COR-L47 (cell line): Measurements from ENCODE around the gene COPG2.

ENCODE experiments used
- DNase-seq: peaks from one replicate; lab custom pipeline; 2025; lab: John Stamatoyannopoulos, UW

COPG2 gene

DNA sequence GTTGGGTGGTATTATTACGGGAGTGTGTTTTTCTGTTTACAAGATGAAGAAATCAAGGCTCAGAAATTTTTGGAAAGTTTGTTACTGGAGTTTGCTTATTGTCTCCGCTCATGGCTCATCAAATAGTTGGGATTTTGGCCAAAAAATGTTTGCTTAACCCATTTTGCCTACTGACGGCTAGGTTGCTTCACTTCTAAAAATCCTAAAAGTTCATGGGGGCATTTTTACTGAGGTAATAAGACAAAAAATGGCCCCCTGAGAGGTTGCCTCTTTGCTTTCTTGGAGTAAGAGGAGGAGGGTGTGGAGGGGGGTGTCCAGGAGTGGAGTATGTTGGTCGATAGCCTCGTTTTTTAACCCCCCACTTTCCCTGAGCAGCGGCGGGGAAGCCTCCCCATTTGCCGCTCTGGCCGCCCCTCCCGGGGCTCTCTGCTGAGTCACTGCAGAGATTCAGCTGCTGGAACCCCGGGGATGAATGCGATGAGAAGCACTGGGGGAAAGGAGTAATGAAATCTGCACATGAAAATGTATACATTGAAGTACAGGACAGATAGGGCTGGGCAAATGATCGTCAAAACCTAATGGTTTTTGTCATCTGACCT lies 175.2 kb downstream of the COPG2 start:
- peak; percentile 4 for DNase-seq

DNA sequence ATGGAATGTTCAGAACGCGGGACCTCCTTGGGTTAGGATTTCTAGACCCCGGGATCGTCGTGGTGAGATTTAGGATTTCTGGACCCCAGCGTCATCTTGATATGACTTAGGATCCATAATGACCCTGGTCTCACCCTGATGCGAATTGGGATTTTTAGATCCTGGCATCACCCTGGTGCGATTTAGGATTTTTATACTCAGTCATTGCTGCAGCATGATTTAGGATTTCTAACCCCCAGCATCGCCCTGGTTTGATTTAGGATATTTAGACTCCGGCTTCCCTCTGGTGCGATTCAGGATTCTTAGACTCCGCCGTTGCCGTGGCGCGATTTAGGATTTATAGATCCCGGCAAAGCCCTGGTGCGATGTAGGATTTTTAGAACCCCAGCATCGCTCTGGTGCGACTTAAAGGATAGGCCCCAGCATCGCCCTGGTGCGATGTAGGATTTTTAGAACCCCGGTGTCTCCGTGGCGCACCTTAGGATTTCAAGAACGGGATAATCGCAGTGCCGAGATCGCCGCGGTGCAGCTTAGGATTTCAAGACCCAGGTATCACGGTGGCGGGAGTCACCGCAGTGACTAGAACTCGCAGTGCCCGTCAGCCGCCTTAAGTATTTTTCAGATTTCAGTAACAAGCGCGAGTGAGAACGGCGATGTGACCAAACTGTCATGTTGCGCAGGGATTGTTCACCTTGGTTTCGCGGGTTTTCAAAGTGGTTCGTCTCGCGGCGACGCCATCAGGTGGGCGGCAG lies 175.8 kb downstream of the COPG2 start:
- DNase-seq: peak; percentile 23

DNA sequence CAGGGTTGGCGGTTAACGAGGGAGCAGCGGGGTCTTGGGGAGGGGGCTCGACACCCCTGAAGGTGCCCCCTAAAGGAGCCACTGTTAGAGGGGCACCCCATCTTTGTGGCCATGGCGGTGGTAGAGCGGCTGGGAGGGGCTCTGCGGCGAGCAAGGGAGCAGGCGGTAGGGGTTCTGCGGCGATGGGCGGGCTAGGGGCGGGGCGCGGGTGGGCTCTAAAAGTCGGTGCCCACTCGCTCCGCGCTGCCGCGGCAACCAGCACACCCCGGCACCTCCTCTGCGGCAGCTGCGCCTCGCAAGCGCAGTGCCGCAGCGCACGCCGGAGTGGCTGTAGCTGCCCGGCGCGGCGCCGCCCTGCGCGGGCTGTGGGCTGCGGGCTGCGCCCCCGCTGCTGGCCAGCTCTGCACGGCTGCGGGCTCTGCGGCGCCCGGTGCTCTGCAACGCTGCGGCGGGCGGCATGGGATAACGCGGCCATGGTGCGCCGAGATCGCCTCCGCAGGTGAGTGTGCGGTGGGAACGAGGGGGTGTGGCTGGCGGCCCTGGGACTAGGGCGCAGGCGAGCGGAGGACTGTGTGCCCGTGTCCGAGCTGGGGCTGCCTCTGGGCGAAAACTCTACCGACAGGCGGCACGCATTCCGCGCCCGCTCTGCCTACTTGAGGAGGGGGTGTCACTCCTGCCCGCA lies 176.6 kb downstream of the COPG2 start, which contains the start of gene MEST:
Gene MEST (plus strand): TSS at position 245 of the 682 bp plus-strand sequence. CDS start 229 bp downstream, at position 474.
- peak; percentile 42 for DNase-seq

DNA sequence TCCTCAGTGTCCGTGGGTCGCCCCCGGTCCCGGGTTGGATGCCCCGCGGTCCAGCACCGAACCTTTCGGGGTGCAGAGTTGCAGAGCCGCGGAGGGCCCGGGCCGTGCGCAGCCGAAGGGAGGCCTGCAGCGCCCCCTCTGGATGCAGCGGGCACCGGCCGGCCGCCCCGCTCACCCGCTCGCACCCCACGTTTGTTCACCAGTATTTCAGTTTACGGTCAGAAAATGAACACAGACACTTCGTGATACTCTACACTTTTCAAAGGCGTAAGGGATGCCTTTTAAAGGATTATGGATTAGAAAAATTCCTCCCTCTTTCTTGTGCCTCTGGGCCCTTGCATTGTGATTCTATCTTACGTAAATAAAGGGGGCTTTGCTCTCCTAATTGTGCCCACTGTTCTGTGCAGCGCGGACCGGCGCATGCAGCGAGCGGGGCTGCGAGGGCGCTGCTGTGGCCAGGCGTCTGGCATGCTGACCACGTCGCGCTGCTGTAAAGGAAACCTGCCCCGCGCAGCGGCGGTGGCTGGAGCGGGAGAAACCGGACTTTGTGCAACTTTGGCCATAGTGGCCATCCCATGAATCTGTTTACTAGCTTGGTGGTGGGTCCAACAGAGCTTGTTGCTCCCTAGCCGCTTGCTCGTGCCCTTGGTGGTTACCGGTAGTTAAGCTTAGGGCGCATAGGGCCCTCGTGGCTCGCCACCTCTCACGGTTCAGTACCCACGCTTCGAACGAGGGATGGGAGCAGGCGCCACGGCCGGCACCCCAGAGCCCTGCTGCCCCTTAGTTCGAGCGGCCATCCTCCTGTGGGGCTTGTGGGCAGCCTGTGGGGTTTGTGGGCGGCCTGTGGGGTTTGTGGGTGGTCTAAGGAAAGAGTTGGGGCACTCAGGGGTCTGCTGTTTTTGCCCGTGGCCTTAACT lies 177.4 kb downstream of the COPG2 start:
- DNase-seq: no peak

DNA sequence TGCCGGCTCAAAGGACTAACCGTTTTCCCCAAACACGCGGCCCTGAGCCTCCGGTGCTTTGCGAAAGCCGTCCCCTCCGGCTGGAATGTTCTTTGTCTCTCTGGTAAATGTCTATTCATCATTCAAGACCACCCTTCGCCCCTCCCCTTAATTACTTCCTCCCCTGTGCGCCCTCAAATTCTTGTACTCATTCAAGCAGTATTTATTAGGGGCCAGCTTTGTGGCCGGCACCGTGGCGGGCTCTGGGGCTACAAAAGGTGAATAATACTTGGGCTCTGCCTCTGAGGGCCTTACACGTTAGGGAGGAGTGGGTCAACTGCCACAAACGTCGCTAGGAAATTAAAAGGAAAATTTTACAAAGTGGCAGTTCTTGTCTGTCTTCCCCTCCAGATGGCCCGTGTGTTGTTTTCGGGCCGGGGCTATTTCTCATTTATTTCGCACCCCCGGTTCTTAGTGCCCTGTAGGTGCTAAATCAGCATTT lies 178.2 kb downstream of the COPG2 start:
- DNase-seq: no peak

DNA sequence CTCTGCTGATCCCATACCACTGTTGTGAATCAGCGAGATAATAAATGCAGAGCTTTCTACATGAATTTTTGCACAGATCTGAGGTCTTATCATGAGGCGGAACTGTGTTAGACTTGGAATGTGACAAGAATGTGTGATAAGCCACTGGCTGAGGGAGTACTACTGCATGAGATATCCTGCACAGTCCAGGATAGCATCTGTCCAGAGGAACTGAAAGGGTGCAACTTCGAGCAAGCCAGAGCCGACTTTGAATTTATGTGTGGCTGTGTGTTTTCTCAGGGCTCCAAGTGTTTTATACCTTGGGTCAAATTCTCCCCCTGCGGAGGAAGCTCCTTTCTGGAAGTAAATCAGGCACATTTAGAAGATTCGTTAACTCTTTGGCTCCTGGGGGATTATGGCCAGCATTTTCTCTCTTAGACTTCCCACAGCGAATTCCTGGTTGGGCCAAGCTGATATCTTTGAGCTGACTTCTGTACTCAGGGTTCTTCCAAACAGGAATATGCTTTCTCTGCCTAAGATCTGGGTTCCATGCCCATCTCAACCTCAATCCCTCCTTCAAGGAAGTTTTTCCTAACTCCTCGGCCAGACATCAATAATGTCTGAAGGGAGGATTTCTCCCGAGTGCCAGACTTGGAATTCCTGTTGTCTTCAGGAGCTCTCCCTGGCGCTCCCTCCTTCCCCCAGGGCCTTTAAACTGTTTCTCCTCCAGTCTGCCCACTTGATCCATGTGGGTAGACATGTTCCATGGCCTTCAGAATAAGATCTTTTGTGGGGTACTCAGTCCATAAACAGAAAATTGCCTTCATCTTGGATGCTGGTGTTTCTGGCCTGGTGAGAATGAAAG lies 179.2 kb downstream of the COPG2 start:
- DNase-seq: no peak

DNA sequence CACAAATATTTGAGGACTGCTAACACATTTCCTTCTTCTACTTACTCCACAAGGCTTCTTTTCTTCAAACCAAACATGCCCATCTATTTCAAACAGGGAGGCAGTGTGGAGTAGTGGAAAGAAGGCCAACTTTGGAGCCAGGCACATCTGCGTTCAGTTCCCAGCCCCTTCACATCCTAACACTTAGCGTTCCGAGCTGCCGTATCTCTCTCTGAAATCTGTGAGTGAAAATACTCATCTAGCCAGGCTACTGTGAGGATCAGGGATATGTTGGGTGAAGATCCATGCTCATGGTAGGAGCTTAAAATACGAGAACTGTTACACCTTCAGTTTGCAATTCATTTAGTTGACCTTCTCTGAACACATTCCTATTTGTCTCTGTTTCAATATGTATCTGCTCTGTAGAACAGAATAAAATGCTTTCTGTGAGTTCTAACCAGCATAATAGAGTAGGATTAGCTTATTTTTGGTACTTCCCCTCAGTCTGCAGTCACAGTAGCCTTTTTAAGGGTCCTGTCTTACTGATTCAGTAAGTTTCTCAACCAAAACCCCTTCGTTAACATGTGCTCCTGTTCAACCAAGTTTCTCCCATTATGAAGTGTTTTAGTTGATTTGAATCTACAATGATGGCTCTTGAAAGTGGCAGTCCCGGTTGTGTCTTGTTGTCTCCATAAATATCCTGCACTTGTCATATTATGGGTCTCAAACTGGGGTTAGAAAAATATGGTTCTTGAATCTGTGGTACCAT lies 180.0 kb downstream of the COPG2 start:
- DNase-seq: no peak

DNA sequence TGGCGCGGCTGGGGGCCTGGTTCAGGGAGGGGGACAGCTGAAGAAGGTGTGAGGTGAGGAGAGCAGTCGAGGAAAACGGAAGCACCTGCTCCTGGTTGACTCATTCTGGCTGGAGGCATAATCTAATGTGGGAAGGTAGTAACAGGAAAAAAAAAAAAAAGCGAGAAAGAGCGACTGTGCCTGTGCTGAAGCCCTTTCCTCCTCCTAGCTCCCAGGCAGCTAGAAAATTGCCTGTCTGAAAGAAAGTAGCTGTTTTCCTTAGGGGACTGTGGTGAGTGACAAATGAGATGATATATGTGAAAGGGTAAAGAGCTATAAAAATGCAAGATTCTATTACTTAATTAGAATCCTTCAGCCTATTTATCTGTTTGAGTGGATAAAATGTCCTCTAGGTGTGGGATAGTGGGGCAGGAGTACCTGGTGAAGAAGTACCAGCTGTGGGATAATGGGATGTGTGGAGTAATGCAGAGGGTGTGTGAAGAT lies 181.6 kb downstream of the COPG2 start:
- DNase-seq: no peak

DNA sequence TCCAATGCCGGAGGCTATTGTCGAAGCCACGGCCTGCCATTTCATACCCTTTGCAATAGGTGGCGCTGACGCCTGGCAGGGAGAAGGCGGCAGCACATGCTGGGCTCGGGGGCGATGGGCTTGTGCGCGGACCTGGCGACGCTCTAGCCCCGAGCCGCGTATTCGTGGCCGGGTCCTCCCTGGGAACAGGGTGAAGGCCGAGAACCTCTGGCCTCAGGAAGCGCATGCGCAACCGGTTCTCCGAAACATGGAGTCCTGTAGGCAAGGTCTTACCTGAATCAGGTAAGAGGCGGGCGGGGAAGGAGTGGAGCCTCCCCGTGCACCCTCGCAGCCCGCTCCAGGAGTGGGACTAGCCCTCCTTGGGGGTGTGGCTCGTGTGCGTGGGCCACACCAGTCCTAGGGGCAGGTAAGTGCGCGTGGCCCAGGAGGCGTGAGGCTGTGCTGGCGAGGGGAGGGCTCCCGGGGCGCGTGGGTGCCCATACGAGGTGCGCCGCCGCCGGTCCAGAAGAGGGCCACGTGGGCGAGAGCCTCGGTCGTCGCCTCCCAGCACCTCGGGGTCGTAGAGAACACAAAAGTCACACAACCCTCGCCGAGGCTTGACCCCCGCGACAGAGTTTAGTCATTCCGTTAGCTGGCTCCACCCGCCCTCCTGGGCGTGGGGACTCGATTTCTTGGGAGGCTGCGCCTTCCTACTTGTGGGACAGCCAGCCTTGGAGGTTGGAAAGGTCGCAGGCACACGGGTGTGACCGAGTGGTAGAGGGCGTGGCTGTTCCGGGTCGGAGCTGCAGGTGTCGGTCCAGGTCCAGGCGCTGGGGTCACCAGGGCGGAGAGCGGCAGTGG lies 182.2 kb downstream of the COPG2 start:
- DNase-seq: no peak

DNA sequence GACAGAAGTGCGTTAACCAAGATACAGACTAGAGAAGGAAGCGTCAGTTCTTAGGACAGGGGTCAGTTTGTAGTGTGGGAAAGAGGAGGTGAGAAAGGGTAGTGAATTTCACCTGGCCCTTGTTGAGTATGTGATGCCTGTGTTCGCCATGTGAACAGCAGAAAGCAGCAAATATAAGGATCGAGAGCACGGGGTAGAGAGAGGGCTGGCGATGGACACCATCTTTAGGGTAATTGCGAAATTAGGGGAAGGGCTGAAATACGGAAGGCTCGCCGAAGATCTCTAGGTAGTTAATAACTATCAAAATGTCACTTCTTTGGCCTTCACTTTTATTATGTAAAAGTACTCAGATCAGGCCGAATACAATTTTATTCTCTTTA lies 182.8 kb downstream of the COPG2 start:
- no peak for DNase-seq

DNA sequence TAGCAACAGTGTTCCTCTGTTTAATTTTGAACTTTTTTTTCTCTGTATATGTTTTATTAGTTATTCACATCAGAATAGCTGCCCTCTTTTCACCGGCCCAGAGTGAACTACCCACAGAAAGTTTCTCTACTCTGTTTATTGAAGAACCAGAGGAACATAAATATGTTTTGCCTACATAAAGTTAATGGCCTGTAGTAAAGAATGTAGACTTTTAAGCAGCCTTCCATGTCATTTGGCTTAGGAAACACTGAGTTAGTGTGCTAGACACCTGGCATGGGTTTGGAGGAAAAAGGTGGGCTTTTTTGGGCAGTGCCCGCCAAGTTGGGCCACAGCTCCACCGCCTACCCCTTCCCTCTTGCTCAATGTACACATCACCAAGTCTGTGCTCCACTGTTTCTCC lies 185.5 kb downstream of the COPG2 start:
- DNase-seq: no peak

DNA sequence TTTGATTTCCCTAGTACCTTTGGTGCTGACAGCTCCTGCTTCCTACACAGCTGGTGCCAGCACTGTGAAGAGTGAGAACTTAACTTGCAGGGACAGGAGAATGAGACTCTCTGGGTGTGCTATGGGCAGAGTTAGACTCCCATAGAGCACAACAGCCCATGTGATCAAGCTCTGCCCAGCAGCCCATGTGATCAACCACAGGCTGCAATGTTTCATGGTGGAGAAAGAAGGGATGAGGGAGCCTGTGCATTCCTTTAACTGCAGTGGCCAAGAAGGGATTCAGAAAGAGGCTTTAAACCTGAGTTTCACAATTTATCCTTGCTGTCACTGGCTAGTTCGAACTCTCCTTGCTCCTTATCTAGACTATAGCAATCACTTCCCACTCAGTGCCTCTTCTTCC lies 186.7 kb downstream of the COPG2 start:
- no peak for DNase-seq

DNA sequence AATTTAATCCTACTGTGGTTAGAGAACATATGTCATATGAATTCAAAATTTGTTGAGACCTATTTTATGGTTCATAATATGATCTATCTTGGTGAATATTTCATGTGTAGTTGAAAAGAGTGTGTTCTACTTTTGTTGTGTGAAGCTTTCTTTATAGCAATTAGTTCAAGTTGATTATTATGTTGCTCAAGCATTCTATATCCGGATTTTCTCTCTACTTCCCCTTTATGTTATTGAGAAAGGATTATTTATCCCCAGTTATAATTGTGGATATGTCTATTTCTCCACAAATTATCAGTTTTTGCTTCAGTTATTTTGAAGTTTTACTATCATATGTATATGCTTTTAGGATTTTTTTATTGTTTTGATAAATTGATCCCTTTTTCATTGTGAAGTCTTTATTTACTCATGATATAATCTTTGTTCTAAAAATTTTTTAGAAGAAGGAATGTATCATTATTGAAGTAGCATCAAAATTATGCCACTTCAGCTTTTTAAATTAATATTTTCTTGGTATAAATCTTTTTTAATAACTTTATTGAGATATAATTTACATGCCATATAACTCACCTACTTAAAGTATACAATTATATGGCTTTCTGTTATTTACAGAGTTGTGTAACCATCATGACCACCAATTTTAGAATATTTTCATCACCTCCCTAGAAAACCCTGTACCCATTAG lies 188.7 kb downstream of the COPG2 start:
- no peak for DNase-seq

DNA sequence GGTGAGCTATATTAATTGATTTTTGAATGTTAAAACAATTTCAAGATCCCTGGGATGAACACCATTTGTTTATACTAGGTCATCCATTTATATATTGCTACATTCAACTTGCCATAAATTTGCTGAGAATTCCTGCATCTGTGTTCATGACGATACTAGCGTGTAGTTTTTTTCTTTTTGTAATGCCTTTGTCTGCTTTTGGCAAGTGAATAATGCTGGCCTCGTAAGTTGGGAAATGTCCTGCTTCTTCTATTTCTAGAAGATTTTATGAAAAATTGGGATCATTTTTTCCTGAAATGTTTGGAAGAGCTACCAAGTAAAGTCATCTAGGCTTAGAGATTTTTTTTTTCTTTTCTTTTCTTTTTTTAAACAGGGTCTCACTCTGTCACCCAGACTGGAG lies 189.6 kb downstream of the COPG2 start:
- DNase-seq: no peak

DNA sequence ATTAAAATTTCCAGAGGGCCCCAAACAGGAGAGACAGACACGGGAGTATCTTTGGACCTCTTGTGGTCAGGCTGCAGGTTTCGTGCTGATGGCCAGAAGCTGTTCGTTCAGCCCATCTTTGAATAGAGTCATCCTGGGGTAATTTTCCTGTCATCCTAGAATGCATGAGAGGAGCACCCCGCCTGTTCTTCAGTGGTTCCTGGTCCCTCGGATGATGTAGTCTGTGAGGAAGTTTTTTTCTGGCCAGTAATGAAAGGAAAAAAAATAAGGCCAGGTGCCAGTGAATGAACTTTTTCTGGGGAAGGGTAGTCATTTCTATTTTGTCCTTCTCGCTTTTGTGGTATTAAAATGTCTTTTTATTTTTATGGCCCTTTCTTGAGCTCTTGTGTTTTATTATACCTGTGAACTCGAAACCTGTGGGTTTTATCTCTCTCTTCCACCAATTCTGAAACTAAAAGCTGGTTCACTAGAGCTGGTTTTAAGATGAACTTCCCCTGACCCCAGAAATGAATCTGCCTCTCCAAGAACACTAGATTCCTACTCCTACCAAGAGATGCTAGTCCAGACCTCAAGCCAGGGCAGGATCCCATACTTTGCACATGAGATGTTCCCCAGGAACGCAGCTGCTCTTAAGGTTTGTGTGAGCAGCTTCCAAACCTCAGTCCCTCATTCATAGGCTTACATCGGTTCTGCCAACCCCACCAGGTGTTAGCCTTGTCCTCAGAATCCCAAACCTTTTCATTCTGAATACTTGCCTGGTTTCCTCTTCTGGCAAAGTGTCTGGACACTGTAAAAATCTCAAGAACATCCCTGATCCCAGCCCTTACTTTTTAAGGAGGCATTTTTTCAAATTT lies 192.0 kb downstream of the COPG2 start:
- DNase-seq: no peak

DNA sequence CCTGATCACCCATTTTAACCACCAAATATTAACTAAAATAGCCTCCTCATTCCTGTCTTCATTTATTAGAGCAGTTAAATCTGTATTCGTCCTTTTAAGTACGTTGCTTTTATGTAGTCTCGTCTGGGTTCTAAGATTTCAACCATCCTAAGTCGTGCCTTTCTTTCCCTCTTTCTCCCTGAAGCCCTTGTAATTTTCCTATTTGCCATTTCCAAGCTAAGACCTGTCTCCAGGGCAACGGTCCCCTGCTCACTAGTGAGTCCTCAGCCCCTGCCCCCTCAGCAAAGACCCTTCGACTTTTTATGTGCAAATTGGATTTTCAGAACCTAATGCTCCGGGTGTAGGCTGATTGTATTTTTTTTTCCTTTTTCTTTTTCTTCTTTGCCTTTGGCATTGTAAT lies 192.8 kb downstream of the COPG2 start:
- no peak for DNase-seq

DNA sequence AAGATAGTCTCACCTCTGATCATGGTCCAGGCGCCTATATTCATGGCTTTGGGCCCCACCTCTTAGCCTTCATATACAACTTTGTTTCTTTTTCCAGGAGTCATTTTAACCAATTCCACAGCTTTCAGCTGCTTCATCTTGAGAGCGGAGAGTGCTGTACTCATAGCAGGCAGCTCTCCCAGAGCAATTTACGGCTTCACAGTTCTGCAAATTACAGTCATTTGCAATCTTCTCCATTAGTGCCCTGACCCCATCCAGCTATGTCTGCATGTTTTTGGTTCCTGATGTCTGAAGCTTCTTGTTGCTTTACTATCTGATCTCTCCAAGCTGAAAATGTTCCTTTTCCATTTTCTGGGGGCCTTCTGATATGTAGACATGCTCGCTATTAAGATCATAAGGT lies 194.7 kb downstream of the COPG2 start:
- DNase-seq: peak; percentile 40

DNA sequence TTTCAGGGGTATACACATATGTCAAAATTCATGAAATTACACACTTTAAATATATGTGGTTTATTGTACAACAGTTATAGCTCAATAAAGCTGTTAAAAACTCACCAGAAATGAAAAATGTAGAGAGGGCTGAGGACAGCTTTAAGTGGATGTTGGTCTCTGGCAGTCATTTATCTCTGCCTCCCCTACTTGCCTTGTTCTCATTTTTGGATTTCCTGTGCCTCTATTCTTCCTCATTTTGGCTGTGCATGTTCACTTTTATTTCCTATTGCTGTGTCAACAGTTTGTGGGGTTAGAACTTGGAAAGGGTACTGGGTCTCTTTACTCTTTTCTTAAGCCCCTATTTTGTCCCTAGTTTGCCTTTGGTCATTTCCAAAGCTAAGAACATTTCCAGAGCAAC lies 195.3 kb downstream of the COPG2 start:
- no peak for DNase-seq
